ENCODE results near the gene NADK.
"Not testable (repeated sequence)": the region's sequence is repeated elsewhere in the genome, so short reads cannot be mapped to it uniquely, and the experiment has no call there.

- not testable (repeated sequence) for TF ChIP-seq CTCF (conservative IDR thresholded peaks at IDR 0.05; ENCODE audit: low read length); EZH2phosphoT487 (IDR thresholded peaks at IDR 0.05; ENCODE audit: borderline replicate concordance, low read depth, low read length)
Measured at GRCh38 chr1:1707241-1707640, 71.0 kb downstream of the NADK start.

Data from OCI-LY7 (cell line).